ENCODE data around the gene ANKZF1.

ANKZF1 gene

DNA sequence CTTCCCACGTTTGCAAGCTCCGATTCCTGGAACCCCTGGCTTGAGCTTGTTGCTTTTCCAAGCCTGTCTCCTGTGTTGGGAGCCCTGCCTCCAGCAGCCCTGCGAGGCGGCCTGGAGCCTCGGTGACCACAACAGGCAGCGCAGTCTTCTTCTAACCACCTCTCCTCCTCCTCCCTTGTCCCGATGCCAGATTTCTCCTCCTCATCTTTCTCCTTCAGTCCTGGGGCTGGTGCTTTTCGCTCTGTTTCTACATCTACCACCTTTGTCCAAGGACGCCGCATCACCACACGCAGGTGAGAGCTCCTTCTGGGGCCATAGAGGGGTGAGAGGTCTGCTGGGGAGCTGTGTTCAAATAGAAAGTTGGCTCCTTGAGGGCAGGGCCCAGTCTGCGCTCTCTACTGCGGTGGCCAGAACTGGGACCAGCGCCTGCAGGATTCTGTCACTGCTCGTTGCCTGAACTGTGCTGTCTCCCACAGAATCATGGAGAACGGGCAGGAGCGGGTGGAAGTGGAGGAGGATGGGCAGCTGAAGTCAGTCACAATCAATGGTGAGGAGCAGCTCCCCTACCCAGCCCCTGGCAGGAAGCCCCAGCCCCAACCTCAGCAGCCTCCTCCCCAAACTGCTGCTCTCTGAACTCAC, 53.5 kb downstream of the ANKZF1 start:
- Histone ChIP-seq H3K4me1 (ENCODE audit: low read depth, poor library complexity, severe bottlenecking) (peaks cover 15% of the 10 kb centered on the region), H2AFZ (ENCODE audit: low read depth) (no peak overlapping the region), H3K36me3 (ENCODE audit: insufficient read depth) (no peaks in the 10 kb centered on the region), H3K79me2 (ENCODE audit: insufficient read depth, low read depth) (no peaks in the 10 kb centered on the region), H3K9ac (no peak overlapping the region), H4K20me1 (ENCODE audit: insufficient read depth) (no peaks in the 10 kb centered on the region), H3K27me3 (ENCODE audit: insufficient read depth, low read depth) (no peaks in the 10 kb centered on the region), H3K4me3 (IDR thresholded peaks at IDR 0.05; ENCODE audit: insufficient read depth, low read depth, low read length) (no peak overlapping the region), H3K27ac (no peak overlapping the region), H3K4me2 (no peak overlapping the region)
- TF ChIP-seq, protein P1, sequence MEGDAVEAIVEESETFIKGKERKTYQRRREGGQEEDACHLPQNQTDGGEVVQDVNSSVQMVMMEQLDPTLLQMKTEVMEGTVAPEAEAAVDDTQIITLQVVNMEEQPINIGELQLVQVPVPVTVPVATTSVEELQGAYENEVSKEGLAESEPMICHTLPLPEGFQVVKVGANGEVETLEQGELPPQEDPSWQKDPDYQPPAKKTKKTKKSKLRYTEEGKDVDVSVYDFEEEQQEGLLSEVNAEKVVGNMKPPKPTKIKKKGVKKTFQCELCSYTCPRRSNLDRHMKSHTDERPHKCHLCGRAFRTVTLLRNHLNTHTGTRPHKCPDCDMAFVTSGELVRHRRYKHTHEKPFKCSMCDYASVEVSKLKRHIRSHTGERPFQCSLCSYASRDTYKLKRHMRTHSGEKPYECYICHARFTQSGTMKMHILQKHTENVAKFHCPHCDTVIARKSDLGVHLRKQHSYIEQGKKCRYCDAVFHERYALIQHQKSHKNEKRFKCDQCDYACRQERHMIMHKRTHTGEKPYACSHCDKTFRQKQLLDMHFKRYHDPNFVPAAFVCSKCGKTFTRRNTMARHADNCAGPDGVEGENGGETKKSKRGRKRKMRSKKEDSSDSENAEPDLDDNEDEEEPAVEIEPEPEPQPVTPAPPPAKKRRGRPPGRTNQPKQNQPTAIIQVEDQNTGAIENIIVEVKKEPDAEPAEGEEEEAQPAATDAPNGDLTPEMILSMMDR (conservative IDR thresholded peaks at IDR 0.05; ENCODE audit: low read depth, low read length): no peak

DNA sequence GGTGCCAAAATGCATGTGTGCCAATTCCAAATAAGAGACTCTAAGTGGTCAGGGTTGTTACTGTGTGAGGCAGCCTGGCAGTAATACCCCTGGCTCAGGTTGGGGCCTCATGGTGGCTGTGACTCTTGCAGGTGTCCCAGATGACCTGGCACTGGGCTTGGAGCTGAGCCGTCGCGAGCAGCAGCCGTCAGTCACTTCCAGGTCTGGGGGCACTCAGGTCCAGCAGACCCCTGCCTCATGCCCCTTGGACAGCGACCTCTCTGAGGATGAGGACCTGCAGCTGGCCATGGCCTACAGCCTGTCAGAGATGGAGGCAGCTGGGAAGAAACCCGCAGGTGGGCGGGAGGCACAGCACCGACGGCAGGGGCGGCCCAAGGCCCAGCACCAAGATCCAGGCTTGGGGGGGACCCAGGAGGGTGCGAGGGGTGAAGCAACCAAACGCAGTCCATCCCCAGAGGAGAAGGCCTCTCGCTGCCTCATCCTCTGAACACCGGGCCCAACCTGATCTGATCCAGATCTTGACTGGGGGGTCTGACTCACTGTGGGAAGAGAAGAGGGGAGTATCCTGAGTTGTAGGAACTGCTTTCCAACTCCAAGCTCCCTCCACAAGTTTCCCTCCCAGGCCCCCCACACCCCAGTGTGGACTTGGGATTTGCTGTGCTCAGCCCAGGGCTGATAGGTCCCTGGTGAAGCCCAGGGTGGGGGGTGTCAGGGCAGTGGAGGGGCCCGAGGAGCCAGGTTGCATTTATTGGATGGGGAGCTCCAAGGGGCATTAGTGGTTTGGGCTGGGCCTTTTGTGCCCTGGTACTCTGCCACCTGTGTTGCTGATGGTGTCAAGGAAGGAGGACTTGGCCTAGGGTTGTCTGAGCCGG, 55.1 kb downstream of the ANKZF1 start:
- H4K20me1 ChIP-seq (ENCODE audit: insufficient read depth): no peaks in the 10 kb centered on the region
- no peaks in the 10 kb centered on the region for H3K36me3 ChIP-seq (ENCODE audit: insufficient read depth)
- no peak overlapping the region for H3K4me2 ChIP-seq
- TF ChIP-seq, protein P1 (conservative IDR thresholded peaks at IDR 0.05; ENCODE audit: low read depth, low read length): no peak
- H2AFZ ChIP-seq (ENCODE audit: low read depth): no peak overlapping the region
- peaks cover 7% of the 10 kb centered on the region for H3K4me1 ChIP-seq (ENCODE audit: low read depth, poor library complexity, severe bottlenecking)
- H3K27me3 ChIP-seq (ENCODE audit: insufficient read depth, low read depth): no peaks in the 10 kb centered on the region
- no peak overlapping the region for H3K4me3 ChIP-seq (IDR thresholded peaks at IDR 0.05; ENCODE audit: insufficient read depth, low read depth, low read length)
- H3K79me2 ChIP-seq (ENCODE audit: insufficient read depth, low read depth): no peaks in the 10 kb centered on the region
- H3K9ac ChIP-seq: no peak overlapping the region
- H3K27ac ChIP-seq: no peak overlapping the region

DNA sequence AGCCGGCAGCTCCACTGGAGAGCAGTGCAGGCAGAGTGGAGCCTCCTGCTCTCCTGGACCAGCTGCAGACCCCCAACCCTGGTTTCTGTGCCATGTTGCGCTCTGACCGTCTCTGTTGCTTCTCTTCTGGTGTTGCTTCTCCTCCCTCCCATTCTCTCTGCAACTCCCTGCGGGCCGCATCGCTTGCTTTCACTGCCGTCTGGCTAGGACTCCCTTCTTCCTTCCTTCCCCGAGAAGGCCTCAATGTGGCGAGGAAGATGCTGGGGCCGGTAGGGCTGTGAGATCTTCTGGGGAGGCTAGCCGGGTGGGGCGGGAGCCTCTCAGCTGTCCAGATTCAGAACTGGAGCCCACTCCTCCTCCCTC, 55.7 kb downstream of the ANKZF1 start:
- Histone ChIP-seq H3K27ac (no peak overlapping the region), H4K20me1 (ENCODE audit: insufficient read depth) (no peaks in the 10 kb centered on the region), H3K36me3 (ENCODE audit: insufficient read depth) (no peaks in the 10 kb centered on the region), H3K4me3 (IDR thresholded peaks at IDR 0.05; ENCODE audit: insufficient read depth, low read depth, low read length) (no peak overlapping the region), H3K79me2 (ENCODE audit: insufficient read depth, low read depth) (no peaks in the 10 kb centered on the region), H3K9ac (no peak overlapping the region), H3K4me2 (no peak overlapping the region), H2AFZ (ENCODE audit: low read depth) (no peak overlapping the region), H3K27me3 (ENCODE audit: insufficient read depth, low read depth) (no peaks in the 10 kb centered on the region), H3K4me1 (ENCODE audit: low read depth, poor library complexity, severe bottlenecking) (peaks cover 2% of the 10 kb centered on the region)
- TF ChIP-seq, protein P1 (conservative IDR thresholded peaks at IDR 0.05; ENCODE audit: low read depth, low read length): no peak

DNA sequence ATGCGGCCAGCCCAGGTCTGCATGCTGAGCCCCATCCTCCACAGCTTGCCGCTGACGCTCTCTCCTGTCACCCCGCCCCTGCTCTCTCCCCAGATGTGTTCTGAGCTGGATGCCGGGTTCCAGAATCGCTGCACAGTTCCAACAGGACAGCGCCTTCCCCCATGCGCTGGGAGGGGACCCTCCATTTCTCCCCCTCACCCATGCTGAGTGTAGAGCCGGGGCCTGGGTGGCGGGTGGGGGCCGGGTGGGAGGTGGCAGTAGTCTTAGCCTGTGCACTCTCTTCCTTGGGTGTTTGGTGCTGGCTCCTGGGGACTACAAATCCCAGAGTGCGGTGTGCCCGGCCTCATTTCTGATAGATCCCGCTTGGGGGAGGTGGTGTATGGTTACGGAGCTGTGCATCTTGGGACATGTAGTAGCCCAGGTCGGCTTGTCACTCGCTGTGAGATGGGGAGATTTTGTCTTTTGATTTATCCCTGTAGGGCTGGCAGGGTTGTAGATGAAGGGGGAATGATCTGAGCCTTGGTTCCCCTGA, 56.4 kb downstream of the ANKZF1 start:
- H3K9ac ChIP-seq: no peak overlapping the region
- H3K27me3 ChIP-seq (ENCODE audit: insufficient read depth, low read depth): peaks cover 3% of the 10 kb centered on the region; the same call in 1 of the 2 replicates
- H2AFZ ChIP-seq (ENCODE audit: low read depth): no peak overlapping the region
- H3K4me2 ChIP-seq: no peak overlapping the region
- H3K79me2 ChIP-seq (ENCODE audit: insufficient read depth, low read depth): no peaks in the 10 kb centered on the region
- H4K20me1 ChIP-seq (ENCODE audit: insufficient read depth): no peaks in the 10 kb centered on the region
- H3K4me1 ChIP-seq (ENCODE audit: low read depth, poor library complexity, severe bottlenecking): no peaks in the 10 kb centered on the region
- H3K36me3 ChIP-seq (ENCODE audit: insufficient read depth): no peaks in the 10 kb centered on the region
- H3K4me3 ChIP-seq (IDR thresholded peaks at IDR 0.05; ENCODE audit: insufficient read depth, low read depth, low read length): no peak overlapping the region
- no peak overlapping the region for H3K27ac ChIP-seq
- TF ChIP-seq, protein P1 (conservative IDR thresholded peaks at IDR 0.05; ENCODE audit: low read depth, low read length): no peak

Measured in KMS-11 (cell line).